HG02763 (cell line): ENCODE measurements around the gene EHBP1.
"Not testable (repeated sequence)": the region's sequence is repeated elsewhere in the genome, so short reads cannot be mapped to it uniquely, and the experiment has no call there.

Experiments
- ATAC-seq: cut with Tn5 transposase; IDR thresholded peaks from one replicate; pipeline ENCODE4 v1.9.1; 2021; ENCODE audit warnings: mild to moderate bottlenecking, moderate library complexity; ENCODE audit not compliant: unreplicated experiment

EHBP1 gene

GRCh38 chr2:62732262-62732777 is 26.8 kb downstream of the EHBP1 start:
- ATAC-seq = no peak

- ATAC-seq = no peak
These were observed 28.0 kb downstream of the EHBP1 start for GRCh38 chr2:62733546-62733945.

DNA sequence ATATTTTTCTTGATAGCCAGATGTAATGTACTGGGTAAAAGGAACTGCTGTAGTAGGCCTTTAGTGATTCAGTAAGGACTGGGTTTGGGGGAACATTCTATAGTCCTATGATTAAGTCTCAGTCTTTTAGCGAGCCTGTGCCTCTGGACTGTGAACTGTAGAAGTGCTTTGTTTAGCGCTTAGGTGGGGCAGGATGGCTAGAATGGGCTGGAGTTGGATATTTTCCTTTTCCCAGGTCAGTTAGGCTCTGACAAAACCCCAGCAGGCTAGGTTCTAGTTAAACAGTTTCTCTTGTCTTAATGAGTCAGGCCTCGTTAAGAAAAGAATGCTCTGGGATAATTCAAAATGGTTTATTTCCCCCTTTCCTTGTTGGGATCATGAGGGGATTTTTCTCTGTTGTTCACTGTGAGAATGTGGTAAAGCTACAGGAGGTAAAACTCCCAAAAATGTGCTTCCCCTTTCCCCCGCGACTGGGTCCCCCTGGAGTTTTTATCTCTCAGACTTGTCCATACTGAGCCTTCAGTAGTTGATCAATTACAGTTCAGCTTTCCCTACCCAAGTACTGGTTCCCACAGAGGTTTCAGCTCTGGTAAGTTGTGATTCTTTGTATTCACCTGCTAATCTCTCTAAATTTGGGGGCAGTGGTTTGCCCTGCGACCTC is 31.5 kb downstream of the EHBP1 start:
- no peak for ATAC-seq

DNA sequence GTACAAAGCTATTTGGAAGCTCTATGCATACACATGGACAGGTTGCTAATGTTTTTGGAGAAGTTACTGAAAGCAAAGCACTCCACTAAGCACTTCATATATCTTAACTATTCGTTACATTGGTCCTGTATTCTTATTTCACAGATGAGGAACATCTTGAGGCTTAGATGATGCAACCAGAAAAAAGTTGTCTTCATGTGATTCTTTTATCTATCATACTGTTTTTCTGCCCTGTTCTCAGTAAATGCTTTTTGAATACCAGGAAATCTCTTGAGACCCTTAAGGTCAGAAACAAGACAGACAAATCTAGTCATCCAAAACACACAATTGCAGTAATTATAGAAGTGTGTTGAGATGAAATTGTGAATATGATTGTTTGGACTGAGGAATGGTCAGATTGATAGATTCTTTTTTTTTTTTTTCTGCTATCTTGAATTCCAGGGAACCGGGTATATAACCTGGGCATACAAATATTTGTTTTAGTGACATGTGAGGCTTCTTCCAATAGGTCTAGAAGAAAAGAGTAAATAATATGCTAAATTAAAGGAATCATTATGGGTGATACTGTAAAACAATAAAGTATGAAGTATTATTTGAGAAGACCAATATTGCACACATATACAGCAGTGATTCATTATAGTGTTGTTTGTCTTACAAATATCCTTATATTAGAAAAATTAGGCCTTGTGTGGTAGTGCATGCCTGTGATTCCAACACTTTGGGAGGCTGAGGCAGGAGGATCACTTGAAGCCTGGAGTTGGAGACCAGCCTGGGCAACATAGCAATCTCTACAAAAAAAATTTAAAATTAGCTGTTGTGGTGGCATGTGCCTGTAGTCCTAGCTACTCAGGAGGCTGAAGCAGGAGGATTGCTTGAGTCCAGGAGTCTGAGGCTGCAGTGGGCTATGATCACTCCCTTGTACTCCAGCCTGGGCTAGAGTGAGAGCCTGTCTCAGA is 33.7 kb downstream of the EHBP1 start:
- ATAC-seq = no peak

DNA sequence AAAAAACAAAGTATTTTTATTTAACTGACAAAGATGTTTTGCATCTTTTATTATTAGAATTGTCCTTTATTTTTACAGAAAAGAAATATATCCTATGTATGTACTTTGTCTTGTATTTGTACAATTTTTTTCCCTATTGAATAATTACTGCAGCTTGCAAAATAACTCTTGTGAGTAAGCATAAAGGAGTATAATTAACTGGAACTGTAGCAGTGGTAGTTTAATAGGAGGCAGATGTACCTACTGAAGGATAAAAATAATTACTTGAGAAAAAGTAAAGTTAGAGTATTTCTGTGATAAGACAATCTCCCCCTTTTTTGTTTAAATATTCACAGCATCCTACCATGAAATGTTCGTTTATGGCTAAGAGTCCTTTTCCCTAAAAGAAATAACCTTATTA is 34.7 kb downstream of the EHBP1 start:
- no peak for ATAC-seq

- no peak for ATAC-seq
These were observed 35.6 kb downstream of the EHBP1 start for GRCh38 chr2:62741127-62741526.

- ATAC-seq = no peak
These were observed 36.6 kb downstream of the EHBP1 start for GRCh38 chr2:62741954-62742722.

DNA sequence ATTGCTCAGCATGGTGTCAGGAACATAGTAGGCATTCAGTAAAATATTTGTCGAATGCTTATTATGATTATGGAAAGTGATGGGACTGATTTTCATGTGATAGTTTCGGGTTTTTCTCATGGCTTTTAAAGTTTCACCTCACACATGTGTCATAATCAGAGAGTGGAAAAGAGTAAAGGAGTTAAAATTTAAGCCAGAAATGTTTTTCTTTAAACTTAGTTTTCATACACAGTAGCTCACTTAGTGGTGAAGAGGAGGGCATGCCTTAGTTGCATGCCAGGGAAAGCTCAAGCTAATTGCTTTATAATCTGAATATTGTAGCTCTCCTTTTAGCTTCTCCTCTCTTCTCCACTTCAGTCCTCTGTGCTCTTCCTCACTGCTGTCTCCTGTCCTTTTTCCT is 38.0 kb downstream of the EHBP1 start:
- no peak for ATAC-seq

DNA sequence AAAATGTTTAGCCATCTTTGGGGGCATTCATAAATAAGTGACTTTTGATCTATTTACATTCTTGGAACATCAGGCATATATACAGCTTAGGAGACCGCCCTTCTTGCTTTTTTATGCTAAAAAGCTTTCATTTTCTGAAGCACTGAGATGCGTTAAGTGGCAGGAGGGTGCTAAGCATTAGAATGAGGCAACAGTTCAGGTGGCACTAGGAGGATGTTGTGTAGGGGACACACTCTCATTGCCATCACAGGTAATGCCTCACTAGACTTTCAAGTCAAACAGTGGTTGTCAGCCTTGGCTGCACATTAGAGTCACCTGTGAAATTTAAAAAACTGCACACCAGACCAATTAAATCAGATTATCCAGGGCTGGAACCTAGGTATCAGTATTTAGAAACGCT is 39.1 kb downstream of the EHBP1 start:
- ATAC-seq = no peak

DNA sequence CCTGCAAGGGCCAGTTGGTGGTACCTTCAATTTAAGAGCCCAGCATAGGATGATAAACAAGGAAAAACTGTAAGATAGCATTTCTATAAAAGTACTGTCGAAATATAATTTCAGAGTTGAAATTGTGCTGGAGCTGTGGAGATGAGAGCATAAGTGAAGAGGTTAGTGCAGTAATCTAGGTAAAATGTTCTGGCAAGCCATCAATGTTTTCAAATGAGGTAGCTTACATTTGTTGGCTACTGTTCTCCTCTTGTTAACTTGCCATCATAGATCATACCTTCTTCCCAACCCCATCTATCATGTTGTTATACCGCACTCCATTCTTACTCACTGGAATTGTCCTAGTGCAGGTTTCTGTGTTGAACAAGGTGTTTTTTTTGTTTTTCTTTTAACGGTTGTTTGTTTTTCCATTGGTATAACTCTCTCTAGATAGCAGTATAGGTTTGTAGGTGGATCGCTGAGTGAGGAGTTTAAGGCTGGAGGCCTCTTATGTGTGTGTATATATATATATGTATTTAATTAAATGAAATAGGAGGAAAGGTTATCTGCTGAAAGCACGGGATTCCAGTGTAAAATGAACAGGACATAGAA is 40.5 kb downstream of the EHBP1 start:
- no peak for ATAC-seq

DNA sequence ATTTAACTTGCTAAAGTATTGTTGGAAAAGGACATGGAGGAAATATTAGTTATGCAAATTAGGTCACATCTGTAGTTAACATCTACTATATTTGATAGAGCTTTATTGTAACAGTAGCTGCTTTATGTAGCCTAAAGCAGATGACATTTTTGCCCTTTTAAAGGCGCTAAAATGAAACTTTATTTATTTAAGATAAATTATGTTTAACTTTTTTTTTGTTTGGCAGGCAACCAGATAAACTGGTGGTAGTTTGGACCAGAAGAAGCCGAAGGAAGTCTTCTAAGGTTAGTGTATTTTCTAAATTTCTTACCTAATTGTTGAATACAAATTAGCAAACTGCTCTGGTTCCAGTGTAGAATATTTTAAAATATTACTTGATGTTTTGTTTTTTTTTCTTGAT is 41.7 kb downstream of the EHBP1 start:
- ATAC-seq = no peak

- no peak for ATAC-seq
These were observed 42.4 kb downstream of the EHBP1 start for GRCh38 chr2:62747876-62748275.

DNA sequence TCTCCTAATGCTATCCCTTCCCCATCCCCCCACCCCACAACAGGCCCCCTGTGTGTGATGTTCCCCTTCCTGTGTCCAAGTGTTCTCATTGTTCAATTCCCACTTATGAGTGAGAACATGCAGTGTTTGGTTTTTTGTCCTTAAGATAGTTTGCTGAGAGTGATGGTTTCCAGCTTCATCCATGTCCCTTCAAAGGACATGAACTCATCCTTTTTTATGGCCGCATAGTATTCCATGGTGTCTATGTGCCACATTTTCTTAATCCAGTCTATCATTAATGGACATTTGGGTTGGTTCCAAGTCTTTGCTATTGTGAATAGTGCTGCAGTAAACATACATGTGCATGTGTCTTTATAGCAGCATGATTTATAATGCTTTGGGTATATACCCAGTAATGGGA is 43.6 kb downstream of the EHBP1 start:
- ATAC-seq = not testable (repeated sequence)

DNA sequence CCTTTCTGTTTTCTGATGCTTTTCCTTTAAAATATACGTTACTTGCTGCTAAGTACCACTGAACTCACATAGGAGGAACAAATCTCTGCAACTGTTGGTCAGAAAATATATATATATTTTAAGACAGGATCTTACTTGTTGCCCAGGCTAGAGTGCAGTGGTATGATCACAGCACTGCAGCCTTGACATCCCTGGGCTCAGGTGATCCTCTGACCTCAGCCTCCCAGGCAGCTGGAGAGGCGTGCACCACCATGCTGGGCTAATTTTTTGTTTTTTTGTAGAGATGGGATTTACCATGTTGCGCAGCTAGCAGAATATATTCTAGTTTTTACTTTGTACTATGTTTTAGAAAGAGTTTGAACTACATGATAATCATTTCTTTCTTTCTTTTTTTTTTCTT is 51.5 kb downstream of the EHBP1 start:
- ATAC-seq = no peak

- no peak for ATAC-seq
These were observed 54.5 kb downstream of the EHBP1 start for GRCh38 chr2:62760026-62760425.

DNA sequence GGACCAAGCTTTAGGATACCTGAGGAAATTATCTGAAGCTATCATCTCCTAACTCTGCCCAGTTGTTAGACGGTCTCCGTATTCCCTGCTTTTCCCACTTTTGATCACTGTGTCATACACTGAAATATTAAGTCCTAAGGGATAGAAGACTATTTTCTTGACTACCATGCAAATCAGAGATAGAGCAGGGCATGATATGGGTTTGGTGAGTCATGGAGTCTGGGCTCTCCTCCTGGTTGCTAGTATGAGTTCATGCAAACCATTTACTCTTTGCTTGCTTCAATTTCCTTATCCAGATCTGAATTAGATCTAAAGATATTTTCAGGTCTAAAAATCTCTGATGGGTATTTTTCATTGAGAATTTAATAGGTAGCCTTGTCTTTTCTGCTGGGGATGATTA is 55.0 kb downstream of the EHBP1 start:
- ATAC-seq = no peak

DNA sequence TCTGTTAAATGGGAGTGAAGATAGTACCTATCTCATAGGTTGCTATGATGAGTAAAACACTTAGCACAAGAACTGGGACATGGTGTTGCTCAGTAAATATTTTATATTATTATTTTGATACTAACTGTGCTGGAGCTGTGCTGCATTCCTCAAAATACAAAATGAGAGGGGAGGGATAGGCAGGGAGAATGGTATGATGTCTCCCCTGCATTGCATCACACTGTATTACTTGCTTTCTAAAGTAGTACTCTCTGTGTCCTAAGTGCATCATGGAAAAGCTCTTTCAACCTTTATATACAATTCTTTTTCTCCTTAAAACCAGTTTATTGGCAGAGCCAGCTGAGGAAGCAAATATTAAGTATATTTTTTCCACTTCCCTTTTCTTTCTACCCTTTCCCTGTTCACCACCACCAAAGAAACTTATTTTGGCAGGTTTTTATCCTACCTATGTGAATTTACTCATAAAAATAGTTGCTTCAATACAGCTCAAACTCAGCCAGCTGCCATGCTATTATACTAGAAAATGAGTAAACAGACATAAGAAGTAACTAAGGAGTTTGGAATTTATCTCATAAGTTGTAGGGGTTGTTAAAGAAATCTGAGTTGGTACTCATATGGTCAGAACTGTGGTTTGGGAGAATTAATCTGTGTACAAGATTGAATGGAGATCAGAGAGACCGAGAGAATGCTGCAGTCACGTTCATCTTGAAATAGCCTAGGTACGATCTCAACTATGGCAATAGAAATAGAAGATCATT is 60.3 kb downstream of the EHBP1 start:
- ATAC-seq = no peak

- no peak for ATAC-seq
These were observed 63.1 kb downstream of the EHBP1 start for GRCh38 chr2:62768615-62769014.

DNA sequence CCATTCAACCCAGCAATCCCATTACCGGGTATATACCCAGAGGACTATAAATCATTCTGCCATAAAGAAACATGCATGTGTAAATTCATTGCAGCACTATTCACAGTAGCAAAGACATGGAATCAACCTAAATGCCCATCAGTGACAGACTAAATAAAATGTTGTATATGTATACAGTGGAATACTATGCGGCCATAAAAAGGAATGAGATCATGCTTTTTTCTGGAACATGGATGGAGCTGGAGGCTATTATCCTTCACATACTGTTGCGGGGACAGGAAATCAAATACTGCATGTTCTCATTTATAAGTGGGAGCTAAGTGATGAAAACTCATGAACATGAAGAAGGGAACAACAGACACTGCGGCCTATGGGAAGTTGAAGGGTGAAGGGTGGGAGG is 65.1 kb downstream of the EHBP1 start:
- ATAC-seq = no peak
